Fibroblast of mammary gland (primary cell): Measurements from ENCODE around the gene GRIK2.

Experiments used
- DNase-seq: peaks from one replicate; pipeline ENCODE4 v3.0.0-alpha.2; 2010; ENCODE audit warnings: low read depth
- H3K4me3 ChIP-seq: 2 replicates; pipeline ENCODE4 v1.5.1; 2011; ENCODE audit warnings: low read depth, mild to moderate bottlenecking, low read length, moderate library complexity; ENCODE audit not compliant: control insufficient read depth
- TF ChIP-seq, protein P1 (sequence below): conservative IDR thresholded peaks from 2 replicates; pipeline ENCODE4 v1.5.1; 2011; ENCODE audit warnings: low read depth, low read length, inconsistent platforms; ENCODE audit not compliant: control insufficient read depth, insufficient read depth

The GRIK2 gene

GRCh38 chr6:101994521-101994920 is 601.0 kb downstream of the GRIK2 start:
- TF ChIP-seq, protein P1, sequence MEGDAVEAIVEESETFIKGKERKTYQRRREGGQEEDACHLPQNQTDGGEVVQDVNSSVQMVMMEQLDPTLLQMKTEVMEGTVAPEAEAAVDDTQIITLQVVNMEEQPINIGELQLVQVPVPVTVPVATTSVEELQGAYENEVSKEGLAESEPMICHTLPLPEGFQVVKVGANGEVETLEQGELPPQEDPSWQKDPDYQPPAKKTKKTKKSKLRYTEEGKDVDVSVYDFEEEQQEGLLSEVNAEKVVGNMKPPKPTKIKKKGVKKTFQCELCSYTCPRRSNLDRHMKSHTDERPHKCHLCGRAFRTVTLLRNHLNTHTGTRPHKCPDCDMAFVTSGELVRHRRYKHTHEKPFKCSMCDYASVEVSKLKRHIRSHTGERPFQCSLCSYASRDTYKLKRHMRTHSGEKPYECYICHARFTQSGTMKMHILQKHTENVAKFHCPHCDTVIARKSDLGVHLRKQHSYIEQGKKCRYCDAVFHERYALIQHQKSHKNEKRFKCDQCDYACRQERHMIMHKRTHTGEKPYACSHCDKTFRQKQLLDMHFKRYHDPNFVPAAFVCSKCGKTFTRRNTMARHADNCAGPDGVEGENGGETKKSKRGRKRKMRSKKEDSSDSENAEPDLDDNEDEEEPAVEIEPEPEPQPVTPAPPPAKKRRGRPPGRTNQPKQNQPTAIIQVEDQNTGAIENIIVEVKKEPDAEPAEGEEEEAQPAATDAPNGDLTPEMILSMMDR = no peak
- DNase-seq = no peak
- H3K4me3 ChIP-seq = no peak overlapping the region

- DNase-seq = no peak
- no peak overlapping the region for H3K4me3 ChIP-seq
- TF ChIP-seq, protein P1 = no peak
Observed at GRCh38 chr6:102015431-102015830, 621.9 kb downstream of the GRIK2 start.

DNA sequence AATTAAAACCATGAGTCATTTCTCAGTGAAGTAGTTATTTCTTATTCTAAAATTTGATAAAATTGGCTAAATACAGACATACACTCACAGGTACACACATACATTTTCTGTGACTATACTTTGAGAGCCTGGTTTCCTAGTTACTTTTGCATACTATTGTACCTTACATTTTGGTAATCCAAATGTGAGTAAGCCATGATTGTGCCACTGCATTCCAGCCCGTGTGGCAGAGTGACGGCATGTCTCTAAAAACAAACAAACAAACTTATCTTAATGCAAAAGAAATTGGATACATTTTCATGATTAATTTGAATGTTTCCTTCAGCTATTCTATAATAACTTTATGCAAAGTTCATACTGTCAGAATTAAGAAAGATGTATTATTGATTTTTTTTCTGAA is 628.8 kb downstream of the GRIK2 start:
- TF ChIP-seq, protein P1 = no peak
- no peak for DNase-seq
- H3K4me3 ChIP-seq = no peak overlapping the region

DNA sequence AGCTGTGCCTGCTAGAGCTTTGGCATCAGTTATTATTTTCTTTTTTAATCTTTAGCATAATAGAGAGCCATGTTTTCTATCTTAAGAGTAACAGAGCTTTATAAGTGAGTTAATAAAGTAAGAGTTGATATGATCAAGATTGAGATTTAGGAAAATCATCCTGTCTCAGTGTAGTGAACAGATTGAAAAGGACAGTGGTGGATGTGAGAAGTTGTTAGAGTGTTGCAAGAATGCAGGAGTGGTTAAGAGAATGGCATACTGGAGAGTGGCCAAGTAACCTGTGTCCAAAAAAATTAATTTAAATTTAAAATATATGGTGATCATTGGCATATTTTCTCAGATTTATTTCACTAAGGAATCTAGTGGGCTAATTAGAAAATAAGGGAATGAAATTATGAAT is 629.3 kb downstream of the GRIK2 start:
- TF ChIP-seq, protein P1 = no peak
- DNase-seq = no peak
- no peak overlapping the region for H3K4me3 ChIP-seq

GRCh38 chr6:102023977-102024657 is 630.6 kb downstream of the GRIK2 start:
- TF ChIP-seq, protein P1 = no peak
- no peak for DNase-seq
- no peak overlapping the region for H3K4me3 ChIP-seq

DNA sequence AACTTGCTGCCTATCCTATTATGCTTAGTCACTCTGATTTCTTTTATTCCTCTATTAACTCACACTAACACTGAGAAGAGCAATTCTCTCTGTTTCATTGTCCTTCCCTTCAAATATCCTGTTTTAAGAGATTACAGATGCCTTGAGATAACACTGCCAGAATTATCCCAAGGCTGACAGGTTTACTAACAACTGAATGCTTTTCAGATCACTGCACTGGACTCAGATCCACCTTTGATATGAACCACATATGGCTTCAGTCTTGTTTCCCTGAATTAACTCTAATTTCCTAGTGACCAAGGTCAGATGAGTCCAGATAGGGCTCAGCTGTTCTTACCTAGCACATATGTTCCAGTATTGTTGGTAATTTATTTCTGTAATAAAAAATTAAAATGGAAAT is 633.1 kb downstream of the GRIK2 start:
- DNase-seq = no peak
- no peak overlapping the region for H3K4me3 ChIP-seq
- TF ChIP-seq, protein P1 = no peak

DNA sequence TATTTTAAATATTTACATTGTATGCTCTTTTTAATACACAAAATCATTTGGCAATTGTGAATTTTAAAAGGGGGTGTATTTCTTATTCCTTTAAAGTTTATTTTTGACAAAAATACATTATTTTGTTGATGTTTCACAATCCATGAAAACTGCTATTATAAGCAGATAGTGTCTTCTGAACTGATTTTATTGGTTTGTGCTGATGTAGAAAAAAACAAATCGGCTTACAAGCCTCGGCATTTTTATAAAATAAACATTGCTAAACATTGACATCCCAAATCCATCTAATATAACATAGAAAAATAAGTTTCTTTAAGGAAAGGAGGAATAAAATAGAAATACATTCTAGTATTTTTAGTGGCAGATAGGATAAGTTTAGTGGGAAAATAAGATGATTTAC is 634.7 kb downstream of the GRIK2 start:
- TF ChIP-seq, protein P1 = no peak
- no peak overlapping the region for H3K4me3 ChIP-seq
- DNase-seq = no peak
